Tibial nerve (tissue), 4 donors: ENCODE results near the gene TUB. TPM values are rescaled to one million over a fixed set of nuclear protein-coding genes. Genes with fewer than 3 reads are reported as not detected.

Experiments used
- DNase-seq, 2 donors: peaks; one replicate each; pipeline ENCODE4 v3.0.0-alpha.2; 2019; ENCODE audit warnings: low spot score in 2 of 2
- H3K27ac ChIP-seq, 4 donors: fragments of 200-600 bp; sonication (generic) in 3 of 4; one replicate each; pipeline ENCODE4 v1.5.1; 2017 to 2019; ENCODE audit warnings: mild to moderate bottlenecking in 1 of 4
- H3K27me3 ChIP-seq, 2 donors: fragments of 200-600 bp; sonication (generic) in 1 of 2; one replicate each; pipeline versions ENCODE4 v1.5.1 to v1.6.0; 2017 to 2019
- H3K36me3 ChIP-seq, 3 donors: fragments of 200-600 bp; sonication (generic); one replicate each; pipeline ENCODE4 v1.5.1; 2018 to 2019
- H3K4me1 ChIP-seq, 4 donors: fragments of 200-600 bp; sonication (generic) in 3 of 4; one replicate each; pipeline ENCODE4 v1.5.1; 2017 to 2019
- H3K4me3 ChIP-seq, 4 donors: fragments of 200-600 bp; sonication (generic) in 3 of 4; one replicate each; pipeline ENCODE4 v1.5.1; 2017 to 2019; ENCODE audit warnings: mild to moderate bottlenecking in 1 of 4, moderate library complexity in 1 of 4
- H3K9me3 ChIP-seq, 4 donors: fragments of 200-600 bp; sonication (generic) in 3 of 4; one replicate each; pipeline ENCODE4 v1.5.1; 2017 to 2019
- EP300 ChIP-seq, 2 donors: sonication (generic); formaldehyde crosslinking; IDR thresholded peaks; one replicate each; pipeline ENCODE4 v1.6.1; 2017; ENCODE audit warnings: antibody characterized with exemption in 2 of 2, mild to moderate bottlenecking in 1 of 2
- POLR2A ChIP-seq, 2 donors: fragments of 450-650 bp; IDR thresholded peaks; one replicate each; pipeline ENCODE4 v1.6.1; 2017; ENCODE audit warnings: antibody characterized with exemption in 2 of 2, mild to moderate bottlenecking in 2 of 2, moderate library complexity in 2 of 2
- WGBS, 2 donors: methylation state at CpG; one replicate each; pipeline ENCODE4 v1.1.5; 2018; 5-methylcytosine and 5-hydroxymethylcytosine counted together
- total RNA-seq, 4 donors: library from RNA; depleted of rRNA; stranded (reverse); fragments of >200 nt; gene quantifications; one replicate each; pipeline ENCODE4 v1.1.0, GENCODE V29; 2016
- TF ChIP-seq, protein P1 (sequence below), 5 experiments: fragments of 200-600 bp in 3 of 5; fragments of 450-650 bp in 2 of 5; sonication (generic) in 3 of 5; IDR thresholded peaks; one replicate each; pipeline ENCODE4 v1.5.1; 2016 to 2019; ENCODE audit warnings: antibody characterized with exemption in 5 of 5, mild to moderate bottlenecking in 3 of 5, moderate library complexity in 2 of 5

The TUB gene
- total RNA-seq, 4 donors from 2014 or later: 9.3 to 14.5 (median 12.5) TPM

DNA sequence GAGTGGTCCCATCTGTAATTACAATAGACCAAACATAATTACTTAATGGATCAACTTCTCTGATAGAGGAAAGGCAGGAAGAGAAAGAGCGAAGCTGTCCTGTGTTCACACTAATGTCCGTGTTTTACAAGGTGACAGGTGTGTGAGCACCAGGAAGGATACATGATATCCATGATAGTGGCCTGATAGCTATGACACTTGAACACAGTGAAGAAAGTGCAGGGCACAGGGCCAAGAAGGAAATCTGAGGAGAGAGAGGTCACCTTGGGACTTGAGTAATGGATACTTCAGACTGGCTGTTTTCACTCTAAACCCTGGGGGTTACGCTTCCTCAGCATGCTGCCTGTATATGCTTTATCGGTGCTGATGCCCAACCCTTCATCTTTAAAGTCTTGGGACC, 29.4 kb downstream of the TUB start:
- Histone ChIP-seq H3K36me3 (peaks cover 0 to 25% (median 0%) of the 10 kb centered on the region in 3 donors), H3K4me1 (no peaks in the 10 kb centered on the region), H3K4me3 (no peak overlapping the region), H3K9me3 (peaks cover 0 to 10% (median 0%) of the 10 kb centered on the region in 4 donors), H3K27ac (no peak overlapping the region), H3K27me3 (no peaks in the 10 kb centered on the region)
- TF ChIP-seq POLR2A (IDR thresholded peaks at IDR 0.05) (no peak), EP300 (IDR thresholded peaks at IDR 0.05) (no peak)
- TF ChIP-seq, protein P1, sequence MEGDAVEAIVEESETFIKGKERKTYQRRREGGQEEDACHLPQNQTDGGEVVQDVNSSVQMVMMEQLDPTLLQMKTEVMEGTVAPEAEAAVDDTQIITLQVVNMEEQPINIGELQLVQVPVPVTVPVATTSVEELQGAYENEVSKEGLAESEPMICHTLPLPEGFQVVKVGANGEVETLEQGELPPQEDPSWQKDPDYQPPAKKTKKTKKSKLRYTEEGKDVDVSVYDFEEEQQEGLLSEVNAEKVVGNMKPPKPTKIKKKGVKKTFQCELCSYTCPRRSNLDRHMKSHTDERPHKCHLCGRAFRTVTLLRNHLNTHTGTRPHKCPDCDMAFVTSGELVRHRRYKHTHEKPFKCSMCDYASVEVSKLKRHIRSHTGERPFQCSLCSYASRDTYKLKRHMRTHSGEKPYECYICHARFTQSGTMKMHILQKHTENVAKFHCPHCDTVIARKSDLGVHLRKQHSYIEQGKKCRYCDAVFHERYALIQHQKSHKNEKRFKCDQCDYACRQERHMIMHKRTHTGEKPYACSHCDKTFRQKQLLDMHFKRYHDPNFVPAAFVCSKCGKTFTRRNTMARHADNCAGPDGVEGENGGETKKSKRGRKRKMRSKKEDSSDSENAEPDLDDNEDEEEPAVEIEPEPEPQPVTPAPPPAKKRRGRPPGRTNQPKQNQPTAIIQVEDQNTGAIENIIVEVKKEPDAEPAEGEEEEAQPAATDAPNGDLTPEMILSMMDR (IDR thresholded peaks at IDR 0.05): no peak
- DNase-seq: no peak
- 82 to 86% methylated on average over 4 of the region's 4 CpGs for WGBS, 2 donors

DNA sequence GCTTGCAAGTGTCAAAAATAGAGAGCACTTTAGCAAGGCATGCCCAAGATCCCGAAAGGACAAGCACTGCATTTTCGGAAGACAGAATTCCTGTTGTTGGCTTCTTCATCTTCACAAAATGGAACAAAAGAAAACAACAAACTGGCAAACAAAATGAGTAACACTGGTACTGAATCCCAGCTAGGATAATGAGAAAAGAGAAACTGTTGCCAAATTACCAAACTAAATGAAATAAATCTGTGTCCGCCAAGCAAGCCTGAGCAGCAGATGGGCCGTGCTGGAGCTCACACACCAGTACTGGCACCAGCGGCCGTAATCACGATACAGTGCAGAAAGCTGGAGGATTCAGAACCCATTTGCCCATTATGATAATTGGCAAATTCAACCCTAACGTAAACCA, 30.6 kb downstream of the TUB start:
- H3K27ac ChIP-seq: no peak overlapping the region

DNA sequence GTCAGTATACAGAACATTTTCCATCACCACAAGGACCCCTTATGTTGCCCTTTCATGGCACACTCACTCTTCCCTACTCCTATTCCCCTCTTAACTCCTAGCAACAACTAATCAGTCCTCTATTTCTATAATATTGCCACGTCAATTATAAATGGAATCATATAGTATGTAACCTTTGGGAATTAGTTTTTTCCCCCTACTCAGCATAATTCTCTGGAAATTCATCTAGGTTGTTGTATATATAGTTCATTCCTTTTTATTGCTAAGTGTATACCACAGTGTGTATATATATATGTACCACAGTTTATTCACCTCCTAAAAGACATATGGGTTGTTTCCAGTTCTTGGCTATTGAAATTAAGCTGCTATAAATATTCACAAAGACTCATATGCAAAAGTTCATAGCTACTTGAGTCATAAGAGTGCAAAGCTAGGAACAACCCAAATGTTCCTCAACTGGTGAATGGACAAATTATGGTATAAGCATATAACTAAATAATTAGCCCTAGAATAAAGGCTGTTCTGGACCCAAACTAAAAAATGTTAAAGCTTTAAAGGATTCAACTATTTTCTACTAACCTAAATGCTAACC, 41.3 kb downstream of the TUB start:
- H3K4me1 ChIP-seq: no peaks in the 10 kb centered on the region
- no peak for DNase-seq
- no peak overlapping the region for H3K27ac ChIP-seq
- H3K9me3 ChIP-seq: peaks cover 0 to 16% (median 0%) of the 10 kb centered on the region in 4 donors
- no peak overlapping the region for H3K4me3 ChIP-seq
- TF ChIP-seq EP300 (IDR thresholded peaks at IDR 0.05) (no peak), POLR2A (IDR thresholded peaks at IDR 0.05) (no peak)
- TF ChIP-seq, protein P1 (IDR thresholded peaks at IDR 0.05): no peak
- WGBS, 2 donors: 77 to 84% methylated on average over 1 of the region's 1 CpG
- H3K36me3 ChIP-seq: peaks cover 0 to 10% (median 0%) of the 10 kb centered on the region in 3 donors
- H3K27me3 ChIP-seq: no peaks in the 10 kb centered on the region

More for the DNA sequence above, 30.6 kb downstream of the TUB start:
- no peaks in the 10 kb centered on the region for H3K27me3 ChIP-seq
- no peaks in the 10 kb centered on the region for H3K4me1 ChIP-seq
- no peak overlapping the region for H3K4me3 ChIP-seq
- DNase-seq: no peak
- peaks cover 0 to 20% (median 0%) of the 10 kb centered on the region in 3 donors for H3K36me3 ChIP-seq
- peaks cover 0 to 16% (median 0%) of the 10 kb centered on the region in 4 donors for H3K9me3 ChIP-seq
- WGBS, 2 donors: 78 to 79% methylated on average over 8 of the region's 8 CpGs
- TF ChIP-seq POLR2A (IDR thresholded peaks at IDR 0.05): no peak
- TF ChIP-seq EP300 (IDR thresholded peaks at IDR 0.05): no peak
- TF ChIP-seq, protein P1 (IDR thresholded peaks at IDR 0.05): no peak

DNA sequence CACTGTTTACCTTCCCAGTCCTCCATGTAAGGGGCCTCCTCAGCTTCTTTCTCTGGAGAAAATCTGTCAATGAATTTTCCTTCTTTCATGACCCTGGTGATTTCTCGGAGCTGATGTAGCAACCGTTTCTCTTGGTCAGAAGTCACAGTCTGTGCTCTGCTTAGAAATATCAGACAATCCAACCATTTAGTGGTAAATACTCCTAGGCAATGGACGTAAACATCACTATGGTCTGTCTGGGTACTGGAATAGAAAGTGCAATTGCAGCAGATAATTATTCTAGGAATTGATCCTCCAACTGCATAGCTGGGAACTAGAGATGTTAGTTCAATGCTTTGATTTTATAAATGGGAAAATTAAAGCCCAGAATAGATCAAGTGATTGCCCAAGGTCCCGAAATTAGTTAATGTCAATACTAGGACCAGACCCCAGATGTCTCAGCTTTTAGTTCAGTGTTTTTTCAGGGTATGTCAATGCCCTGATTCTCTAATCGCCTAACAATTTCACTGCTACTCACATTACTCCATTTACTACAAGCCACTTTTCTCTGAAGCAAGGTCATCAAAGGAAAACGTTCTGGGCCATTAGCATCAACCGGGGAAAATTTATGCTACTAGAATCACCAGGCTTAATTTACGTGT, 45.8 kb downstream of the TUB start:
- DNase-seq: no peak
- Histone ChIP-seq H3K9me3 (no peaks in the 10 kb centered on the region), H3K4me3 (no peak overlapping the region), H3K36me3 (no peaks in the 10 kb centered on the region), H3K4me1 (no peaks in the 10 kb centered on the region), H3K27me3 (no peaks in the 10 kb centered on the region), H3K27ac (no peak overlapping the region)
- 37 to 41% methylated on average over 8 of the region's 8 CpGs for WGBS, 2 donors
- TF ChIP-seq EP300 (IDR thresholded peaks at IDR 0.05): no peak
- no peak for TF ChIP-seq POLR2A (IDR thresholded peaks at IDR 0.05)
- TF ChIP-seq, protein P1 (IDR thresholded peaks at IDR 0.05): no peak

DNA sequence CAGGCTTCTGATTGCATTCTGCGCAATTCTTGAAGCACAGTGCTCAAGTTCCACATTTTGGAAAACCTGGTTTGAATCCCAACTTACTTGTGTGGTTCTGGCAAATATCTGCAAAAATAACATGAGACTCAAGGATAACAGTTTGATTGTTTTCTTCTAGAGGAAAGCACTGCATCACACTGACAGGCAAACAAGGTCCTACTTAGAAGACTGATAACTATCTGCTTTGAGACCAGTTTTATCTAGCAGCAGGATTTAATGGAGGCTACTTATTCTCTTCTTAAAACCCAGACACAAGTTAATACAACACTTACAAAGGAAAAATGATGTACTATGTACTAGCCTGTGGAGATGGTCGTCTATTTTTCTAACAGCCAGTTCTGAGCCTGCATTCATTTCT, 46.4 kb downstream of the TUB start:
- TF ChIP-seq EP300 (IDR thresholded peaks at IDR 0.05): no peak
- TF ChIP-seq, protein P1 (IDR thresholded peaks at IDR 0.05): no peak
- no peak for TF ChIP-seq POLR2A (IDR thresholded peaks at IDR 0.05)
- WGBS, 2 donors: 55 to 59% methylated on average over 2 of the region's 2 CpGs
- no peaks in the 10 kb centered on the region for H3K9me3 ChIP-seq
- H3K27me3 ChIP-seq: no peaks in the 10 kb centered on the region
- no peaks in the 10 kb centered on the region for H3K36me3 ChIP-seq
- no peak for DNase-seq
- no peak overlapping the region for H3K4me3 ChIP-seq
- H3K27ac ChIP-seq: no peak overlapping the region
- no peaks in the 10 kb centered on the region for H3K4me1 ChIP-seq
